ENCODE measurements around the gene CSTPP1. TPM values are rescaled to one million over a fixed set of nuclear protein-coding genes. Genes with fewer than 3 reads are reported as not detected.
A peak's percentile ranks its signal among the peaks of the same experiment; 100 is the strongest.

CSTPP1 gene
- total RNA-seq, 4 donors from 2014 or later, result 18.3 to 27.0 (median 24.6) TPM

GRCh38 chr11:46907606-46908005 is 29.0 kb upstream of the CSTPP1 start:
- no peak overlapping the region for H3K4me3 ChIP-seq
- no peak overlapping the region for H3K27ac ChIP-seq
- H3K36me3 ChIP-seq, result no peaks in the 10 kb centered on the region
- intact Hi-C loops (cut with DNase I; ENCODE audit: low total_unique reads), result no loop called here
- TF ChIP-seq EP300 (IDR thresholded peaks at IDR 0.05; ENCODE audit: low read depth) (no peak), POLR2A (IDR thresholded peaks at IDR 0.05) (no peak), CTCF (IDR thresholded peaks at IDR 0.05) (no peak), POLR2AphosphoS5 (IDR thresholded peaks at IDR 0.05) (no peak)
- in situ Hi-C loops (cut with MboI; ENCODE audit: low pct_ligation_motif_present in 1 of 4, low pct_unique_long_range_greater_than_20kb in 1 of 4, low sequenced_read_pairs in 3 of 4), result no loop called here
- no peaks in the 10 kb centered on the region for H3K27me3 ChIP-seq
- DNase-seq, result no peak
- H3K9me3 ChIP-seq, result no peaks in the 10 kb centered on the region
- WGBS, 2 donors (ENCODE audit: low coverage in 1 of 2), result 97 to 100% methylated on average over 1 to 4 of the region's 4 CpGs
- H3K4me1 ChIP-seq, result peaks cover 0 to 7% (median under 1%) of the 10 kb centered on the region in 4 donors

DNA sequence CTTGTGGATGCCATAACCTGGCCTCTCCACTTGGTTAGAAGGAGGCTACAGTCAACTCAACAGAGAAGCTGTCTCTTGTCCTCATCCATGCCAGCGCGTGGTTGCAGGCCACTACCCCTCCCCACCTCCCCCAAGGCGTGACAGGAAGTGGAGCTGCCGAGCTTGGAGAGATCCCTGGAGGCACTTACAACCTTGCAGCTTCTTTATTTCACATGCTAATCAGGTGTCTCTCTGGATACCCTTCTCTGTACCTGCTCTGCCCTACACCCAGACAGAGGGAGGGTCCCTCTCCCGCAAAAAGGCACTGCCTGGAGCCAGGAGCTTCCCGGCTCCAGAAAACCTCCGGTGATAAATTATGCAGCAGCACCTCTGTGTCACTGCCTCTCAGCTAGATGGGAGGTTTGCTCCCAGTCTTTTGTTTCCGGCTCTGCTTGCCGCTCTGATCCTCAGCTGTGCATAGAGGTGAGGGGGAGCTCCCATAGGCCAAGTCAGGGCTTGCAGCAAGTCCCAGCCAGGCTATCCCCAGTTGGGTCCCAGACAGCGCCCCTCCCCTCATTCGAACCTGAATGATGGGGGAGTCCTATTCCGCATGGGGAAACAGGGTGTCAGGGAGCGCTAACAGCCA is 23.9 kb upstream of the CSTPP1 start:
- no peaks in the 10 kb centered on the region for H3K36me3 ChIP-seq
- no peak for DNase-seq
- WGBS, 2 donors (ENCODE audit: low coverage in 1 of 2), result 34% methylated on average over 13 of the region's 13 CpGs; no CpG with 5 or more reads in 1 of the 2 donors
- peak overlapping the region in 2 of 4 donors; percentile 9 to 27 for H3K4me3 ChIP-seq
- peaks cover 6% of the 10 kb centered on the region for H3K27me3 ChIP-seq
- H3K4me1 ChIP-seq, result peaks cover 3 to 37% (median 14%) of the 10 kb centered on the region in 4 donors
- in situ Hi-C loops (cut with MboI; ENCODE audit: low pct_ligation_motif_present in 1 of 4, low pct_unique_long_range_greater_than_20kb in 1 of 4, low sequenced_read_pairs in 3 of 4), result loop anchor here in 1 of 4 donors (10.0 kb wide), 1 partner anchor 242 kb away; no protein-coding TSS in a partner anchor
- peak overlapping the region in 1 of 4 donors; percentile 26 for H3K27ac ChIP-seq
- TF ChIP-seq CTCF (IDR thresholded peaks at IDR 0.05) (no peak), POLR2A (IDR thresholded peaks at IDR 0.05) (no peak), EP300 (IDR thresholded peaks at IDR 0.05; ENCODE audit: low read depth) (no peak), POLR2AphosphoS5 (IDR thresholded peaks at IDR 0.05) (no peak)
- intact Hi-C loops (cut with DNase I; ENCODE audit: low total_unique reads), result no loop called here
- H3K9me3 ChIP-seq, result no peaks in the 10 kb centered on the region

DNA sequence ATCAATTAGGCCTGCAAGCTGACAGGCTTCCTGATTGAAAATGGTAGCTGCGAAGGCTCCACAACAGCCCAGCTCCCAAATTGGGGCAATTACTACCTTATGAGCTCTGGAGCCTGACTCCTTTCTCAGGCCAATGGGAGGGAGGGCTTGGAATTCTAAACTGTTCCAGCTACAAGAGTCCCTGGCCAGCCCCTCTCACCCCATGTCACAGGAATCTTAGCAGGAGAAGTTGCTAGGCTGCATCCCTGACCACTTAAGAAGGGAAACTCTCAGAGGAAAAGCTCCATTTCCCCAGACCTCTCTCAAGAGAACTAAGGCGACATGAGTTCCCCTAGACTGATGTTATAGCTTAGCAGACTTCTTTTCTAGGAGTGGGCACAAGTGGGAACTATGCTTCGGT is 23.1 kb upstream of the CSTPP1 start:
- in situ Hi-C loops (cut with MboI; ENCODE audit: low pct_ligation_motif_present in 1 of 4, low pct_unique_long_range_greater_than_20kb in 1 of 4, low sequenced_read_pairs in 3 of 4), result loop anchor here in 1 of 4 donors (10.0 kb wide), 1 partner anchor 241 kb away; no protein-coding TSS in a partner anchor
- H3K4me1 ChIP-seq, result peaks cover 3 to 41% (median 19%) of the 10 kb centered on the region in 4 donors
- WGBS, 2 donors (ENCODE audit: low coverage in 1 of 2), result 63 to 71% methylated on average over 2 to 3 of the region's 3 CpGs

More for the DNA sequence above, 23.1 kb upstream of the CSTPP1 start:
- H3K27me3 ChIP-seq, result peaks cover 12% of the 10 kb centered on the region
- no peaks in the 10 kb centered on the region for H3K9me3 ChIP-seq
- DNase-seq, result no peak
- H3K27ac ChIP-seq, result no peak overlapping the region
- TF ChIP-seq EP300 (IDR thresholded peaks at IDR 0.05; ENCODE audit: low read depth) (no peak), CTCF (IDR thresholded peaks at IDR 0.05) (no peak), POLR2AphosphoS5 (IDR thresholded peaks at IDR 0.05) (no peak), POLR2A (IDR thresholded peaks at IDR 0.05) (no peak)
- H3K4me3 ChIP-seq, result no peak overlapping the region
- intact Hi-C loops (cut with DNase I; ENCODE audit: low total_unique reads), result no loop called here
- H3K36me3 ChIP-seq, result no peaks in the 10 kb centered on the region
